ENCODE results near the gene IFTAP.

GRCh38 chr11:36557991-36558390, 36.3 kb upstream of the IFTAP start:
- TF ChIP-seq CTCF (conservative IDR thresholded peaks at IDR 0.05; ENCODE audit: low read depth, low read length) (no peak), EZH2 (IDR thresholded peaks at IDR 0.05; ENCODE audit: borderline replicate concordance, low read depth, low read length, poor library complexity, severe bottlenecking) (no peak)
